GM12878 (cell line): ENCODE data around the gene BCL2. TPM values are rescaled to one million over a fixed set of nuclear protein-coding genes. Genes with fewer than 3 reads are reported as not detected.

Source experiments
- ATAC-seq: fragments of 200-7000 bp; cut with Tn5 transposase; 3 replicates; pipeline ENCODE4 v1.9.1; 2020; ENCODE audit warnings: mild to moderate bottlenecking, moderate library complexity
- BruUV-seq: library from RNA; stranded (reverse); fragments of 400-500 nt; replicated peaks from 2 replicates; lab custom pipeline; 2021; lab: Mats Ljungman, UMichigan
- CTCF ChIA-PET: fragments of 300-600 bp; sonication (Branson Sonifier 250); formaldehyde crosslinking; extraction: SDS; loops from one replicate; lab custom pipeline; 2021; ENCODE audit warnings: inconsistent platforms; lab: Yijun Ruan, JAX
- POLR2A ChIA-PET: fragments of 350-600 bp; formaldehyde crosslinking; extraction: SDS; loops from one replicate; lab custom pipeline; 2021; ENCODE audit warnings: inconsistent platforms; lab: Charles Lee
- RAD21 ChIA-PET: fragments of 300-600 bp; sonication (Branson Sonifier 250); formaldehyde crosslinking; loops from one replicate; lab custom pipeline; 2023; ENCODE audit warnings: antibody characterized with exemption; ENCODE audit not compliant: unreplicated experiment; lab: Charles Lee
- SMC1A ChIA-PET: fragments of 300-600 bp; sonication (Branson Sonifier 250); formaldehyde crosslinking; loops from one replicate; lab custom pipeline; 2023; ENCODE audit not compliant: unreplicated experiment, uncharacterized antibody; lab: Charles Lee
- DNase-seq: peaks from one replicate; pipeline ENCODE4 v3.0.0-alpha.2; 2011; ENCODE audit warnings: low read depth, low spot score
- FAIRE-seq: peaks from 3 replicates; lab custom pipeline; 2011; peaks lifted over from hg19 to GRCh38; lab: Jason Lieb, UNC
- H2AFZ ChIP-seq: 2 replicates; pipeline ENCODE4 v1.6.0; 2011; ENCODE audit warnings: low read depth, low read length, control low read depth; ENCODE audit not compliant: control insufficient read depth
- H3K27ac ChIP-seq: 2 replicates; pipeline ENCODE4 v1.5.1; 2011; ENCODE audit warnings: control low read depth; ENCODE audit not compliant: control insufficient read depth, insufficient read depth
- H3K27me3 ChIP-seq, 2 experiments: replicated peaks in 1 of 2; 2 replicates each; pipeline versions ENCODE4 v1.6.0 to v1.6.1; 2011; ENCODE audit warnings: low read length in 1 of 2; ENCODE audit not compliant: control insufficient read depth in 2 of 2, insufficient read depth in 2 of 2
- H3K36me3 ChIP-seq, 2 experiments: 2 replicates each; pipeline ENCODE4 v1.5.1; 2011; ENCODE audit warnings: low read length in 1 of 2; ENCODE audit not compliant: control insufficient read depth in 2 of 2, insufficient read depth in 2 of 2
- H3K4me1 ChIP-seq: 2 replicates; pipeline ENCODE4 v1.6.1; 2011; ENCODE audit warnings: mild to moderate bottlenecking, low read length, moderate library complexity, mixed read lengths; ENCODE audit not compliant: control insufficient read depth, insufficient read depth
- H3K4me2 ChIP-seq: 2 replicates; pipeline ENCODE4 v1.6.0; 2011; ENCODE audit warnings: control low read depth; ENCODE audit not compliant: control insufficient read depth, insufficient read depth
- H3K4me3 ChIP-seq: fragments of 200-600 bp; sonication (generic); 2 replicates; pipeline ENCODE4 v1.5.1; 2016
- H3K79me2 ChIP-seq: 2 replicates; pipeline ENCODE4 v1.6.0; 2011; ENCODE audit warnings: low read length; ENCODE audit not compliant: control insufficient read depth, insufficient read depth
- H3K9ac ChIP-seq: 2 replicates; pipeline ENCODE4 v1.8.0; 2011; ENCODE audit warnings: low read length, control low read depth, mixed read lengths; ENCODE audit not compliant: control insufficient read depth, insufficient read depth
- H3K9me3 ChIP-seq: replicated peaks from 3 replicates; pipeline ENCODE4 v1.5.1; 2011; ENCODE audit warnings: mild to moderate bottlenecking, low read length; ENCODE audit not compliant: control insufficient read depth, insufficient read depth
- H4K20me1 ChIP-seq: 2 replicates; pipeline ENCODE4 v1.6.0; 2011; ENCODE audit not compliant: control insufficient read depth, insufficient read depth
- EED ChIP-seq: sonication (generic); IDR thresholded peaks from 2 replicates; pipeline ENCODE4 v1.6.1; 2016; ENCODE audit warnings: antibody characterized with exemption, low read depth
- NFIC ChIP-seq: IDR thresholded peaks from 2 replicates; pipeline ENCODE4 v1.6.1; 2012; ENCODE audit warnings: low read depth, mild to moderate bottlenecking, inconsistent platforms, low read length, moderate library complexity
- RUNX3 ChIP-seq: IDR thresholded peaks from 2 replicates; pipeline ENCODE4 v1.6.1; 2012; ENCODE audit warnings: low read length, inconsistent platforms
- SMC3 ChIP-seq: IDR thresholded peaks from 2 replicates; pipeline ENCODE4 v1.6.1; 2011; ENCODE audit warnings: low read length, improper control_type of control experiment, borderline replicate concordance
- SUPT20H ChIP-seq: IDR thresholded peaks from 2 replicates; pipeline ENCODE4 v1.6.1; 2011; ENCODE audit warnings: low read depth, mild to moderate bottlenecking, low read length, moderate library complexity, borderline replicate concordance; ENCODE audit not compliant: control insufficient read depth
- TAF1 ChIP-seq: IDR thresholded peaks from 2 replicates; pipeline ENCODE4 v1.6.1; 2011; ENCODE audit warnings: mild to moderate bottlenecking, low read depth, low read length, borderline replicate concordance
- WGBS: methylation state at CpG from one replicate; pipeline ENCODE4 v1.1.6; 2016; ENCODE audit warnings: low lambda C conversion rate; ENCODE audit not compliant: insufficient replicate concordance, insufficient coverage; ENCODE audit errors: missing lambda C conversion rate; 5-methylcytosine and 5-hydroxymethylcytosine counted together
- in situ Hi-C: fragments of 300-500 bp; cut with MboI; formaldehyde crosslinking; loops from 9 replicates; pipeline ENCODE4 v1.14.3; 2018; ENCODE audit warnings: mixed read lengths
- intact Hi-C: fragments of 100-400 bp; cut with micrococcal nuclease; formaldehyde crosslinking; loops from one replicate; pipeline ENCODE4 v1.14.2; 2022; ENCODE audit not compliant: unreplicated experiment
- polyA plus RNA-seq, 11 experiments: library from polyadenylated mRNA; depleted of rRNA in 4 of 11; unstranded in 6 of 11; stranded (reverse) in 5 of 11; fragments of >200 nt; fragmentation: Nextera tagmentation in 4 of 11; fragmentation: Illumina TruSeq in 1 of 11; extraction: Ambion mirVana in 4 of 11; extraction: Trizol in 1 of 11; gene quantifications; 1 replicate in 1 of 11; 2 replicates in 10 of 11; pipeline versions ENCODE4 v1.2.1 to v1.2.3, GENCODE V29; 2011 to 2016; ENCODE audit warnings: inconsistent platforms in 2 of 11, missing spikeins in 2 of 11, low read depth in 1 of 11
- total RNA-seq, 4 experiments: library from RNA; depleted of rRNA in 3 of 4; stranded (reverse); fragments of >200 nt in 3 of 4; fragmentation: Illumina TruSeq in 1 of 4; extraction: Trizol in 1 of 4; gene quantifications; 2 replicates each; pipeline versions ENCODE4 v1.2.1 to v1.2.3, GENCODE V29; 2013 to 2021
- TF ChIP-seq, protein P1 (sequence below): IDR thresholded peaks from 2 replicates; pipeline ENCODE4 v1.6.1; 2012; ENCODE audit warnings: improper control_type of control experiment, low read depth, low read length; ENCODE audit not compliant: insufficient replicate concordance

BCL2 gene
- total and polyA plus RNA-seq, 10 of the 15 experiments (the other 5 are each of a cell fraction or from before 2014, with no cell fraction given), result 4.1 to 47.8 (median 19.3) TPM

- FAIRE-seq (no peak), DNase-seq (no peak), ATAC-seq (peak; percentile 81)
- peak; percentile 38; the same call in 1 of the 2 replicates for TF ChIP-seq EED
- TF ChIP-seq SMC3, result no peak
- no peak for TF ChIP-seq SUPT20H
- TF ChIP-seq RUNX3, result peak; percentile 46; the same call in 1 of the 2 replicates
- peak; percentile 22; the same call in 1 of the 2 replicates for TF ChIP-seq TAF1
- ChIA-PET SMC1A (interaction anchor here (0.6 to 2.7 kb wide), 13 partner anchors 9 to 92 kb away, joined by 3 to 8 read pairs (median 3); no protein-coding TSS in a partner anchor), POLR2A (interaction anchor here (0.5 to 1.1 kb wide), 5 partner anchors 13 to 87 kb away, joined by 3 to 6 read pairs (median 3); no protein-coding TSS in a partner anchor), RAD21 (interaction anchor here (1.0 to 1.1 kb wide), 3 partner anchors 62 to 87 kb away, joined by 3 to 4 read pairs (median 3); no protein-coding TSS in a partner anchor), CTCF (interaction anchor here (0.8 to 2.1 kb wide), 8 partner anchors 10 to 95 kb away, joined by 3 to 10 read pairs (median 4); partner anchors contain the start of gene BCL2)
- H3K27ac ChIP-seq, result peak overlapping the region; percentile 45
- WGBS, result 45% methylated on average over 2 of the region's 2 CpGs
- peaks cover 28% of the 10 kb centered on the region for H3K4me1 ChIP-seq
- H2AFZ ChIP-seq, result no peak overlapping the region
- H3K9ac ChIP-seq, result no peak overlapping the region
- BruUV-seq, result no TSS peak
- peaks cover 6% of the 10 kb centered on the region; the same call in 2 of the 3 replicates for H3K9me3 ChIP-seq
- intact Hi-C loops, result no loop called here
- H3K4me3 ChIP-seq, result no peak overlapping the region
- H3K36me3 ChIP-seq, result peaks cover 1 to 3% of the 10 kb centered on the region in 2 experiments; a peak in 2 of 4 replicates
- no peak overlapping the region for H3K4me2 ChIP-seq
- in situ Hi-C loops, result no loop called here
- no peaks in the 10 kb centered on the region for H3K27me3 ChIP-seq
- H4K20me1 ChIP-seq, result no peaks in the 10 kb centered on the region
- H3K79me2 ChIP-seq, result peaks cover 60% of the 10 kb centered on the region
Observed at GRCh38 chr18:63224630-63225029, 94.9 kb downstream of the BCL2 start.

GRCh38 chr18:63223837-63224236 is 95.7 kb downstream of the BCL2 start:
- no peak overlapping the region for H3K4me3 ChIP-seq
- ChIA-PET POLR2A (no interaction called here), RAD21 (no interaction called here)
- FAIRE-seq (no peak), ATAC-seq (peak; percentile 18)
- H3K9me3 ChIP-seq, result peaks cover 4% of the 10 kb centered on the region; the same call in 2 of the 3 replicates
- in situ Hi-C loops (no loop called here), intact Hi-C loops (no loop called here)
- H3K27me3 ChIP-seq, result no peaks in the 10 kb centered on the region
- no peak overlapping the region for H2AFZ ChIP-seq
- no peak overlapping the region for H3K9ac ChIP-seq
- H3K27ac ChIP-seq, result peak overlapping the region; percentile 45
- H3K36me3 ChIP-seq, result peaks cover 1 to 3% of the 10 kb centered on the region in 2 experiments; a peak in 2 of 4 replicates
- TF ChIP-seq, protein P1, sequence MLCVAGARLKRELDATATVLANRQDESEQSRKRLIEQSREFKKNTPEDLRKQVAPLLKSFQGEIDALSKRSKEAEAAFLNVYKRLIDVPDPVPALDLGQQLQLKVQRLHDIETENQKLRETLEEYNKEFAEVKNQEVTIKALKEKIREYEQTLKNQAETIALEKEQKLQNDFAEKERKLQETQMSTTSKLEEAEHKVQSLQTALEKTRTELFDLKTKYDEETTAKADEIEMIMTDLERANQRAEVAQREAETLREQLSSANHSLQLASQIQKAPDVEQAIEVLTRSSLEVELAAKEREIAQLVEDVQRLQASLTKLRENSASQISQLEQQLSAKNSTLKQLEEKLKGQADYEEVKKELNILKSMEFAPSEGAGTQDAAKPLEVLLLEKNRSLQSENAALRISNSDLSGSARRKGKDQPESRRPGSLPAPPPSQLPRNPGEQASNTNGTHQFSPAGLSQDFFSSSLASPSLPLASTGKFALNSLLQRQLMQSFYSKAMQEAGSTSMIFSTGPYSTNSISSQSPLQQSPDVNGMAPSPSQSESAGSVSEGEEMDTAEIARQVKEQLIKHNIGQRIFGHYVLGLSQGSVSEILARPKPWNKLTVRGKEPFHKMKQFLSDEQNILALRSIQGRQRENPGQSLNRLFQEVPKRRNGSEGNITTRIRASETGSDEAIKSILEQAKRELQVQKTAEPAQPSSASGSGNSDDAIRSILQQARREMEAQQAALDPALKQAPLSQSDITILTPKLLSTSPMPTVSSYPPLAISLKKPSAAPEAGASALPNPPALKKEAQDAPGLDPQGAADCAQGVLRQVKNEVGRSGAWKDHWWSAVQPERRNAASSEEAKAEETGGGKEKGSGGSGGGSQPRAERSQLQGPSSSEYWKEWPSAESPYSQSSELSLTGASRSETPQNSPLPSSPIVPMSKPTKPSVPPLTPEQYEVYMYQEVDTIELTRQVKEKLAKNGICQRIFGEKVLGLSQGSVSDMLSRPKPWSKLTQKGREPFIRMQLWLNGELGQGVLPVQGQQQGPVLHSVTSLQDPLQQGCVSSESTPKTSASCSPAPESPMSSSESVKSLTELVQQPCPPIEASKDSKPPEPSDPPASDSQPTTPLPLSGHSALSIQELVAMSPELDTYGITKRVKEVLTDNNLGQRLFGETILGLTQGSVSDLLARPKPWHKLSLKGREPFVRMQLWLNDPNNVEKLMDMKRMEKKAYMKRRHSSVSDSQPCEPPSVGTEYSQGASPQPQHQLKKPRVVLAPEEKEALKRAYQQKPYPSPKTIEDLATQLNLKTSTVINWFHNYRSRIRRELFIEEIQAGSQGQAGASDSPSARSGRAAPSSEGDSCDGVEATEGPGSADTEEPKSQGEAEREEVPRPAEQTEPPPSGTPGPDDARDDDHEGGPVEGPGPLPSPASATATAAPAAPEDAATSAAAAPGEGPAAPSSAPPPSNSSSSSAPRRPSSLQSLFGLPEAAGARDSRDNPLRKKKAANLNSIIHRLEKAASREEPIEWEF, result no peak
- peak; percentile 41; the same call in 1 of the 2 replicates for TF ChIP-seq NFIC
- TF ChIP-seq, all 136 proteins: peak for 1
- no peaks in the 10 kb centered on the region for H4K20me1 ChIP-seq
- CTCF ChIA-PET, result interaction anchor here (0.7 to 1.5 kb wide), 5 partner anchors 13 to 95 kb away, joined by 3 to 4 read pairs (median 3); partner anchors contain the start of gene BCL2
- DNase-seq, result no peak
- 25% methylated on average over 2 of the region's 2 CpGs for WGBS
- BruUV-seq, result no TSS peak
- peak overlapping the region; percentile 10; the same call in 1 of the 2 replicates for H3K4me2 ChIP-seq
- H3K79me2 ChIP-seq, result peaks cover 60% of the 10 kb centered on the region
- H3K4me1 ChIP-seq, result peaks cover 26% of the 10 kb centered on the region
- SMC1A ChIA-PET, result interaction anchor here (0.6 to 1.8 kb wide), 5 partner anchors 17 to 93 kb away, joined by 3 to 5 read pairs (median 4); no protein-coding TSS in a partner anchor
